ENCODE data around the gene ENPP5.

DNA sequence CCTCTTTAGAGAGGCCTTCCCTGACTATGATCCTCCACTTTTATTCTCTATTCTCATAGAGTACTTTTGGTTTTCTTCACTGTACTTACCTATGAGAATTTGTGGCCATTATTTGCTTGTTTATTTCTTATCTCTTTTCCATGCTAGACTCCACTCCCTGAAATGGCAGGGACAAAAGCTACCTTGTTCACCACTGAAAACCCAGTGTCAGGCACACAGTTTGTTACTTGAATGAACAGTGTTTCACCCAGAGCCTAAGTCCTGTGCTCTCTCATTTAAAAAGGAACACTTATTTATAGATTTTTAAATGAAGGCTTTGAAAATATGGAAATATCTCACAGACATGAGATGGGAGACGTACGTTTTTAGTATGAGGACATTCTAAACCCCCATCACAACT lies 47.7 kb upstream of the ENPP5 start:
- TF ChIP-seq, protein P1, sequence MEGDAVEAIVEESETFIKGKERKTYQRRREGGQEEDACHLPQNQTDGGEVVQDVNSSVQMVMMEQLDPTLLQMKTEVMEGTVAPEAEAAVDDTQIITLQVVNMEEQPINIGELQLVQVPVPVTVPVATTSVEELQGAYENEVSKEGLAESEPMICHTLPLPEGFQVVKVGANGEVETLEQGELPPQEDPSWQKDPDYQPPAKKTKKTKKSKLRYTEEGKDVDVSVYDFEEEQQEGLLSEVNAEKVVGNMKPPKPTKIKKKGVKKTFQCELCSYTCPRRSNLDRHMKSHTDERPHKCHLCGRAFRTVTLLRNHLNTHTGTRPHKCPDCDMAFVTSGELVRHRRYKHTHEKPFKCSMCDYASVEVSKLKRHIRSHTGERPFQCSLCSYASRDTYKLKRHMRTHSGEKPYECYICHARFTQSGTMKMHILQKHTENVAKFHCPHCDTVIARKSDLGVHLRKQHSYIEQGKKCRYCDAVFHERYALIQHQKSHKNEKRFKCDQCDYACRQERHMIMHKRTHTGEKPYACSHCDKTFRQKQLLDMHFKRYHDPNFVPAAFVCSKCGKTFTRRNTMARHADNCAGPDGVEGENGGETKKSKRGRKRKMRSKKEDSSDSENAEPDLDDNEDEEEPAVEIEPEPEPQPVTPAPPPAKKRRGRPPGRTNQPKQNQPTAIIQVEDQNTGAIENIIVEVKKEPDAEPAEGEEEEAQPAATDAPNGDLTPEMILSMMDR (IDR thresholded peaks at IDR 0.05), result no peak
- TF ChIP-seq EZH2 (IDR thresholded peaks at IDR 0.05), result no peak
